Inferior parietal cortex (tissue), 1 donor: ENCODE measurements around the gene KCNK1.

ENCODE experiments used
- DNase-seq: peaks from one replicate; pipeline ENCODE4 v3.0.0-alpha.2; 2016; ENCODE audit errors: extremely low spot score

Gene KCNK1

GRCh38 chr1:233704898-233705723, 91.2 kb downstream of the KCNK1 start:
- DNase-seq, result no peak

DNA sequence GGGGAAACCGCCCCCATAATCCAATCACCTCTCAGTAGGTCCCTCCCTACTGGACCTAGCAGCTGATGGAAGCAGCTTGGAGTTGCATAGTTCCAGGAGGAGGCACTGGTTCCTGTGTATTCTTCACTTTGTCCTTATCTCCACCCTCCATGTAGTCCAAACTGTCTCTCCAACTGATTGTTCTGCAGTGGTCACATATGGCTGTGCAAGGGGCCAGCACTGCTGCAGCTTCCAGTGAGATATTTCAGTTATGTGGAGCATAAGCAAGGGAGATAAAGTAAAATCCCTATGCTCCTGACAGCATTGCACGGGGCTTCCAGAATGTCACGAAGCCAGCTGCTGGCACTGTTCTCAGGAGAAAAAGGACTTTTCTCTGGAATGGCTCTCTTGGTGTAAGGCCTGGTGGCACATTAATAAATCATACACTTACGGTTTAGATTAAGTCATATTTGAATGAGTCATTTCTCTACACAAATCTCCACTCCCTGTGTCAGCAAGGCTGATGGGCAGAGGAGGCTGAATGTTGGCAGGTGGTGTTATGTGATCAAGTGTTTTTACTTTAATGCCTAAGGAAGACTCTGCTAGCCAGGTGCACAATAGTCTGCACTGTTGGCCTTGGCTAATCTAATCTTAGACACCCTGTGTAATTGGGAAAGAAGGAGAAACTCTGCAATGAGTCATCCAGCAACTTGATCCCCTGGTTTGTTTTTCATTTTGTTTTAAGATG, 93.4 kb downstream of the KCNK1 start:
- no peak for DNase-seq

DNA sequence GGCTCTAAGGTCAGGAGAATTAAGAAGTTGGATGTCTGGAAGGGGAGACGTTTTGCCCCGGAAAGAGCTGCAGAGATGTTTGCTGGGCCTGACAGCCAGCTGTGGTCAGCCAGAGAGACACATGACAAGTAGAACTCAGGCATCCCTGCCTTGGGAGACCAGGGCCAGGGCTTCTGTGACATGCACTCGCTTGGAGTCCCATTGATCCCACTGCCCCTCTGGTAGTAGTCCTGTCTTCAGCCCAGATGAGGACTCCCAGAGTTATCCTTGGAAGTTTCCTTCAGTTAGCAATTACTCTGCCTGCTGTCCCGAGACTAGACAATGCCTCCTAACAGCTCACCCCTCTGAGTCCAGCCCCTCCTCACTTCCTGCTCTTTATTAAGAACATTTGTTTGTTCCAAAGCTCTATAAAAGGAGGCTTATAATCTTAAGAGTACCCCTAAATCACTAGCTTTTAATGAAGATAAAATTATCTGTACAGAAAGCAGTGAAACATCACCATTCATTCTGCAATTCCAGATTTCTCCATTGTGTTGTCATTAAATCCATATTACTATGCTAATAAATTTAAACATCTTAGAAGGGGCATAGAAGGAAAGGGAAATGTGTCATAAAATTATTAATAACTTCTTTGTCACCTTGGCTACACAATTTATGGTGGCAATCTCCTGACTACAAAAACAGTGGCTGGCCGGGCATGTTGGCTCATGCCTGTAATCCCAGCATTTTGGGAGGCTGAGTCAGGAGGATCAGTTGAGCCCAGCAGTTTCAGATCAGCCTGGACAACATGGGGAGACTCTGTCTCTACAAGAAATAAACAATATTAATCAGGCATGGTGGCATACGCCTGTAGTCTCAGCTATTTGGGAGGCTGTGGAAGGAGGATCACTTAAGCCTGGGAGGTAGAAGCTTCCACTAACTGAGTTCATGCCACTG, 94.2 kb downstream of the KCNK1 start:
- DNase-seq, result no peak

GRCh38 chr1:233710031-233710430, 96.1 kb downstream of the KCNK1 start:
- DNase-seq, result no peak

- no peak for DNase-seq
Measured at GRCh38 chr1:233710507-233710906, 96.6 kb downstream of the KCNK1 start.

- DNase-seq, result no peak
Measured at GRCh38 chr1:233714631-233715217, 100.8 kb downstream of the KCNK1 start.

DNA sequence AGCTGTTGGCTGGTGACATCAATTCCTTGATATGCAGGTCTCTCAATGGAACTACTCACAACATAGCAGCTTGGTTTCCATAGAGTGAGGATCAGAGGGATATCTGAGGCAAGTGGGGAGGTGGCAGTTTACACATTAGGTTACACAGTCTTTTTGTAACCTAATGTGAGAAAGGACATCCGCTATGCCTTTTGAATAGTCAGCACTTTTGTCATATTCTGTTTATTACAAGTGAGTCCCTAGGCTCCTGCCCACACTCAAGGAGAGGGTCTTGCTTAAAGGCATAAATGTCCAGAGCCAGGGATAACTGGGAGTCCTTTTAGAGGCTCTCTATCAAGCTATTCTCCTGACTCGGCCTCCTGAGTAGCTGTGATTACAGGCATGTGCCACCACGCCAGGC, 104.2 kb downstream of the KCNK1 start:
- DNase-seq, result no peak

GRCh38 chr1:233719655-233720341, 105.9 kb downstream of the KCNK1 start:
- DNase-seq, result no peak

DNA sequence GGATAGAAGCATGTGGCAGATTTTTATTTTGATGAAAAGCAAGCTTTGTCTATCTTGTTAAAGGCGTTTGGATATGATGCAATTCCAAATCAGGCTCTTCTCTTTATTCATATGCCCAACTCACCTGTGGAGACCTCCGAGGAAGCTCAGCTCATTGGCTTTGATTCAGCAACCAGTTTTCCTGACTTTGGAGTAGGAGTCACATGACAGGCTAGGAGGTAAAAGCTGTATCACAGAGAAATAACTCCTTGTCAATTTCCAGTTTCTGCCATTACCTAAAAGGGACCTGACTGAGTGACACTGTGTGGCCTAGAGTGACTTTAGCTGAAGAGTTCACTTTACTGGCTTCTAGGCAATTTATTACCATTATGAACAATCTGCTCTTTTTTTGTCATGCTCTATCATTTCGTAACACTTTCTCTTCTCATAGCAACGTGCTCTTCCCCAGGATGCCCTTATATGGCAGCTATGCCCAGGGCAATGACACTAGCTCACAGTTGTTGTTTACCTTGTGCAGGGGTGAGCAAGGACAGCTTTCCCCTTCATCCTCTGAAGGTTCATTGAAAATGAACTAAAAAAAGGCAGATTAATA, 107.2 kb downstream of the KCNK1 start:
- DNase-seq, result no peak
